ENCODE measurements around the gene NEK4. TPM values are rescaled to one million over a fixed set of nuclear protein-coding genes. Genes with fewer than 3 reads are reported as not detected.

The NEK4 gene
- total RNA-seq, 1 experiment from 2014 or later: 36.2 TPM

- BruUV-seq (replicated peaks): no TSS peak
- H4K20me1 ChIP-seq (ENCODE audit: insufficient read depth): no peaks in the 10 kb centered on the region
- no peak for TF ChIP-seq EZH2phosphoT487 (IDR thresholded peaks at IDR 0.05; ENCODE audit: borderline replicate concordance)
- no peak for TF ChIP-seq ZBTB33 (IDR thresholded peaks at IDR 0.05; ENCODE audit: extremely low read depth, insufficient replicate concordance, low read length)
- TF ChIP-seq RAD21 (IDR thresholded peaks at IDR 0.05; ENCODE audit: low read depth): no peak
- no peak for TF ChIP-seq SP1 (IDR thresholded peaks at IDR 0.05; ENCODE audit: low read depth)
- no peak for TF ChIP-seq SRF (IDR thresholded peaks at IDR 0.05; ENCODE audit: low read depth)
- TF ChIP-seq ATF3 (IDR thresholded peaks at IDR 0.05): no peak
- TF ChIP-seq FOSL1 (IDR thresholded peaks at IDR 0.05; ENCODE audit: low read depth): no peak
- TF ChIP-seq CEBPB (IDR thresholded peaks at IDR 0.05; ENCODE audit: low read depth): no peak
- no peak for TF ChIP-seq POLR2AphosphoS5 (IDR thresholded peaks at IDR 0.05; ENCODE audit: low read depth, low read length)
- no peak for TF ChIP-seq EZH2 (IDR thresholded peaks at IDR 0.05)
- no peak for TF ChIP-seq YY1 (IDR thresholded peaks at IDR 0.05; ENCODE audit: extremely low read depth, insufficient replicate concordance, low read depth, low read length)
- no peak for TF ChIP-seq EGR1 (IDR thresholded peaks at IDR 0.05; ENCODE audit: low read depth)
- TF ChIP-seq CTCF (IDR thresholded peaks at IDR 0.05 in 2 of 3, conservative IDR thresholded peaks at IDR 0.05 in 1 of 3; ENCODE audit: borderline replicate concordance in 1 of 3, insufficient read depth in 1 of 3, low read depth in 2 of 3, low read length in 2 of 3): no peak
- TF ChIP-seq TCF7L2 (IDR thresholded peaks at IDR 0.05; ENCODE audit: borderline replicate concordance, extremely low read depth, insufficient read depth, insufficient read length): no peak
- no peak for TF ChIP-seq ZNF274 (IDR thresholded peaks at IDR 0.05; ENCODE audit: low read depth, low read length)
- TF ChIP-seq POLR2A (IDR thresholded peaks at IDR 0.05; ENCODE audit: borderline replicate concordance, extremely low read depth, insufficient read depth, insufficient read length): no peak
- TF ChIP-seq ZFX (IDR thresholded peaks at IDR 0.05): no peak
- no peak for TF ChIP-seq REST (IDR thresholded peaks at IDR 0.05; ENCODE audit: low read depth)
- TF ChIP-seq JUND (IDR thresholded peaks at IDR 0.05): no peak
- TF ChIP-seq ELF1 (IDR thresholded peaks at IDR 0.05; ENCODE audit: borderline replicate concordance, low read depth): no peak
- DNase-seq (ENCODE audit: low read depth, low spot score): no peak
- ChIA-PET RAD21 (ENCODE audit: low non-redundant PET in 1 of 2, low total read pairs in 2 of 2, uncharacterized antibody in 2 of 2, unreplicated experiment in 2 of 2) (no interaction called here), CTCF (no interaction called here), POLR2A (no interaction called here)
- H2AFZ ChIP-seq (ENCODE audit: low read depth, low read length, poor library complexity, severe bottlenecking): no peak overlapping the region
- intact Hi-C loops (cut with micrococcal nuclease): no loop called here
- no peak for ATAC-seq
- no peak overlapping the region for H3K4me2 ChIP-seq (ENCODE audit: low read length)
- H3K79me2 ChIP-seq (ENCODE audit: insufficient read depth, low read length): no peaks in the 10 kb centered on the region
- H3K27ac ChIP-seq (ENCODE audit: low read depth, low read length): no peak overlapping the region
- H3K9ac ChIP-seq (ENCODE audit: low read length): no peak overlapping the region
- no peak overlapping the region for H3K4me3 ChIP-seq (replicated peaks in 1 of 2; ENCODE audit: low read depth in 1 of 2, low read length in 2 of 2)
- no peaks in the 10 kb centered on the region for H3K27me3 ChIP-seq (ENCODE audit: insufficient read depth, low read length)
- no peaks in the 10 kb centered on the region for H3K9me3 ChIP-seq (ENCODE audit: control insufficient read depth in 1 of 2, insufficient read depth in 1 of 2, low read depth in 1 of 2, low read length in 2 of 2)
- no peaks in the 10 kb centered on the region for H3K9me2 ChIP-seq (ENCODE audit: insufficient read depth)
- H3K4me1 ChIP-seq (ENCODE audit: control insufficient read depth in 1 of 2, insufficient read depth in 2 of 2, low read length in 2 of 2): peaks cover 0 to 7% of the 10 kb centered on the region in 2 experiments; a peak in 1 of 4 replicates
- H3K36me3 ChIP-seq (ENCODE audit: control insufficient read depth in 1 of 2, insufficient read depth in 2 of 2, low read length in 2 of 2): no peaks in the 10 kb centered on the region
Observed at GRCh38 chr3:52795298-52795900, 24.7 kb upstream of the NEK4 start.
